Heart left ventricle (tissue), 16 donors: ENCODE results near the gene KDM3B. TPM values are rescaled to one million over a fixed set of nuclear protein-coding genes. Genes with fewer than 3 reads are reported as not detected.

Experiments used
- ATAC-seq, 4 donors: fragments of 200-7000 bp; cut with Tn5 transposase; one replicate each; pipeline ENCODE4 v1.9.1; 2020 to 2022; ENCODE audit warnings: moderate library complexity in 4 of 4, mild to moderate bottlenecking in 3 of 4, moderate number of reproducible peaks in 1 of 4
- DNase-seq, 5 donors: peaks; one replicate each; pipeline ENCODE4 v3.0.0-alpha.2; 2020
- H3K27ac ChIP-seq, 12 donors: fragments of 200-600 bp; sonication (generic) in 4 of 12; one replicate each; pipeline versions ENCODE4 v1.5.0 to v1.8.0; 2016 to 2022; ENCODE audit warnings: mild to moderate bottlenecking in 2 of 12
- H3K27me3 ChIP-seq, 9 donors: fragments of 200-600 bp; sonication (generic) in 2 of 9; one replicate each; pipeline versions ENCODE4 v1.5.1 to v1.8.0; 2016 to 2022; ENCODE audit warnings: mild to moderate bottlenecking in 3 of 9
- H3K36me3 ChIP-seq, 9 donors: fragments of 200-600 bp; sonication (generic) in 2 of 9; one replicate each; pipeline versions ENCODE4 v1.5.0 to v1.8.0; 2018 to 2022; ENCODE audit warnings: mild to moderate bottlenecking in 2 of 9
- H3K4me1 ChIP-seq, 12 donors: fragments of 200-600 bp; sonication (generic) in 4 of 12; one replicate each; pipeline versions ENCODE4 v1.5.0 to v1.8.0; 2016 to 2022; ENCODE audit warnings: mild to moderate bottlenecking in 3 of 12
- H3K4me3 ChIP-seq, 12 donors: fragments of 200-600 bp; sonication (generic) in 4 of 12; one replicate each; pipeline versions ENCODE4 v1.5.0 to v1.8.0; 2017 to 2022; ENCODE audit warnings: mild to moderate bottlenecking in 9 of 12, moderate library complexity in 4 of 12
- H3K9me3 ChIP-seq, 12 donors: fragments of 200-600 bp; sonication (generic) in 4 of 12; one replicate each; pipeline versions ENCODE4 v1.5.0 to v1.8.0; 2016 to 2022; ENCODE audit warnings: mild to moderate bottlenecking in 1 of 12
- POLR2A ChIP-seq, 2 donors: fragments of 450-650 bp; IDR thresholded peaks; one replicate each; pipeline ENCODE4 v1.6.1; 2017; ENCODE audit warnings: antibody characterized with exemption in 2 of 2, mild to moderate bottlenecking in 2 of 2, moderate library complexity in 2 of 2
- WGBS, 4 donors: extraction: QIAGEN DNeasy Blood & Tissue Kit in 2 of 4; methylation state at CpG; one replicate each; pipeline versions ENCODE4 v1.1.5 to v1.1.7; 2013 to 2018; 5-methylcytosine and 5-hydroxymethylcytosine counted together
- intact Hi-C, 10 donors: fragments of 100-400 bp; cut with DNase I; formaldehyde crosslinking; loops; one replicate each; pipeline versions ENCODE4 v1.11.1 to v1.14.2; 2022
- polyA plus RNA-seq, 2 donors: library from polyadenylated mRNA; stranded (reverse); fragments of 200-250 nt; gene quantifications; one replicate each; pipeline ENCODE4 v1.2.3, GENCODE V29; 2013
- total RNA-seq, 9 donors: library from RNA; depleted of rRNA in 2 of 9; stranded (reverse); fragments of >200 nt in 2 of 9; fragmentation: NEBNext Ultra II Directional in 3 of 9; extraction: Animal tissue kit (Norgen Biotek cat#: 25700) in 3 of 9; gene quantifications; one replicate each; pipeline versions ENCODE4 v1.1.0 to v1.2.4, GENCODE V29; 2016 to 2023
- TF ChIP-seq, protein P1 (sequence below), 12 donors: fragments of 200-600 bp; sonication (generic) in 4 of 12; IDR thresholded peaks; one replicate each; pipeline versions ENCODE4 v1.5.0 to v1.8.0; 2018 to 2022; ENCODE audit warnings: antibody characterized with exemption in 12 of 12, mild to moderate bottlenecking in 5 of 12
- donor health status: ischemic (EF 13 %, LVEDD 7.1; RV severe dilation, severe dysfunction).
- donor health status: healthy with polysubstance abuse.
- donor health status: DM: no; HTN: yes; CAD: no.
- donor health status: DM: no; HTN: no; CAD: no.
- donor health status: ischemic (EF 25% LVEDD 6.9; RV normal size, moderate dysfunction).
- donor health status: ischemic (EF 25% LVEDD 5.7; RV mildly dilated, moderate dysfunction).
- donor health status: healthy.
- donor health status: DM: yes; HTN: yes; CAD: no.
- donor health status: ischemic (EF 35%, LVEDD 5.7; RV mildly dilated, moderate dysfunction).
- donor health status: nonischemic (EF 11% LVEDD 7.7; RV severe dilation, severe dysfunction).
- donor health status: DM: yes; HTN: yes; CAD: no.
- donor health status: PGD.
- donor health status: ischemic (EF 29% LVEDD 5.4; RV normal size, mild dysfunction).
- donor health status: nonischemic (EF 23%, LVEDD 6.1; RV moderate dilation, normal function).

Gene KDM3B
- total and polyA plus RNA-seq, 11 donors, result 17.0 to 65.1 (median 44.8) TPM

DNA sequence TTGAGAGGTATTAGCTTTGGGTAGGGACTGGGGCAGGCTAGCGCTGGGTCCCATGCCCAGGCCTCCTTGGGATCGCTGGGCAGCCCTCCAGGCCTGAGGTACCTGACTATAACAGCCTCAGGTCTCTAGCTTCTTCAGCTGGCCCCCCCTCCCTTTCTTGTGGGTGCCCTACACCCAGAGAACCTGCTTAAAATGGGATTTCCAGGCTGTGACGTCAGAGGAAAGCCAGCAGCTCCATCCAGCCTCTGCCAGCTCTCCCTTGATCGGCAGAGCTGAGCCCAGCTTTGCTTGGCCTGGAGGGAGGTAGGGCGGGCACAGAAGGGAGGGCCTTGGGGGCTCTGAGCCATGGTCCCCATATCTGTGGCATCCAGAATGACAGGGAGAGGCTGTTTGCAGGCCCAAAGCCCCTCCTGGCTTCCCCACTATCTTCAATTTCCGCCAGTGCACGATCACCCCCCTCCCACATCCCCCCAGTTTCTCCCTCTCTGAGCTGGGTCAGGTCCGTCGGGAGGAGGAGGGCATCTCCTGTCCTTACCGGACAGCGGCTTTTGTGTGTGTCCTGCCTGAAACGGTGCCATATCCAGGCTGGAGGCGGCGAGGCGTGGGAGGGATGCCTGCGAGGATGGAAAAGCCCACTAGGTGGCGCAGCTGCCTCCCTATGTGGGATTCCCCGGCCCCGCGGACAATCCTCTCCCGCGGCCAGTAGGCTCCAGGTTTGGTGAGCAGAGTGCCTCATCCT, 97.2 kb downstream of the KDM3B start:
- Histone ChIP-seq H3K27me3 (no peaks in the 10 kb centered on the region), H3K4me3 (peak overlapping the region in 1 of 12 donors; percentile 16), H3K36me3 (no peaks in the 10 kb centered on the region), H3K4me1 (peaks cover 0 to 10% (median 7%) of the 10 kb centered on the region in 12 donors), H3K9me3 (no peaks in the 10 kb centered on the region), H3K27ac (no peak overlapping the region)
- TF ChIP-seq, protein P1, sequence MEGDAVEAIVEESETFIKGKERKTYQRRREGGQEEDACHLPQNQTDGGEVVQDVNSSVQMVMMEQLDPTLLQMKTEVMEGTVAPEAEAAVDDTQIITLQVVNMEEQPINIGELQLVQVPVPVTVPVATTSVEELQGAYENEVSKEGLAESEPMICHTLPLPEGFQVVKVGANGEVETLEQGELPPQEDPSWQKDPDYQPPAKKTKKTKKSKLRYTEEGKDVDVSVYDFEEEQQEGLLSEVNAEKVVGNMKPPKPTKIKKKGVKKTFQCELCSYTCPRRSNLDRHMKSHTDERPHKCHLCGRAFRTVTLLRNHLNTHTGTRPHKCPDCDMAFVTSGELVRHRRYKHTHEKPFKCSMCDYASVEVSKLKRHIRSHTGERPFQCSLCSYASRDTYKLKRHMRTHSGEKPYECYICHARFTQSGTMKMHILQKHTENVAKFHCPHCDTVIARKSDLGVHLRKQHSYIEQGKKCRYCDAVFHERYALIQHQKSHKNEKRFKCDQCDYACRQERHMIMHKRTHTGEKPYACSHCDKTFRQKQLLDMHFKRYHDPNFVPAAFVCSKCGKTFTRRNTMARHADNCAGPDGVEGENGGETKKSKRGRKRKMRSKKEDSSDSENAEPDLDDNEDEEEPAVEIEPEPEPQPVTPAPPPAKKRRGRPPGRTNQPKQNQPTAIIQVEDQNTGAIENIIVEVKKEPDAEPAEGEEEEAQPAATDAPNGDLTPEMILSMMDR (IDR thresholded peaks at IDR 0.05), result peak; percentile 93 to 97 (median 96)
- no peak for TF ChIP-seq POLR2A (IDR thresholded peaks at IDR 0.05)
- ATAC-seq, result peak; percentile 83 to 94 (median 92)
- intact Hi-C loops, result loop anchor here (1.0 to 5.0 kb wide), 5 partner anchors 53 to 98 kb away; no protein-coding TSS in a partner anchor
- DNase-seq, result peak; percentile 87 to 92 (median 89)
- WGBS, 4 donors, result 14 to 38% (median 15%) methylated on average over 8 to 22 of the region's 22 CpGs

DNA sequence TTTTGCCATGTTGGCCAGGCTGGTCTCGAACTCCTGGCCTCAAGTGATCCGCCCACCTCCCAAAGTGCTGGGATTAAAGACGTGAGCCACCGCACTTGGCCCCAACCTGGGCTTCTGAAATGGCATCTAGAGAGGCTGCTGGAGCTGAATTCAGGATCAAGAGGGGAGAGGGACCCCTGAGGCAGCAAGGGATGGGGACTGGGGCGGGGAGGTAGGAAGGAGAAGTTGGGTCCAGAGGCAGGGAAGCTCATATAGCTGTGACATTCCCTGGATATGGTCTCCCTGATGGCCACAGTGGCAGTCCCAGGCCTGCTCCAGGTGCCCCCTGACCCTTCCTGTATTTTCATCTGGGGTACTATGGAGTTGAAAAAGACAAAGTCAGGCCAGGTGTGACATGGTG, 98.5 kb downstream of the KDM3B start:
- no peak overlapping the region for H3K27ac ChIP-seq
- ATAC-seq (no peak), DNase-seq (no peak)
- no peaks in the 10 kb centered on the region for H3K9me3 ChIP-seq
- intact Hi-C loops, result loop anchor here in 8 of 10 donors (1.0 to 5.0 kb wide), 5 partner anchors 51 to 96 kb away; no protein-coding TSS in a partner anchor
- H3K36me3 ChIP-seq, result no peaks in the 10 kb centered on the region
- H3K4me3 ChIP-seq, result no peak overlapping the region
- H3K27me3 ChIP-seq, result no peaks in the 10 kb centered on the region
- no peak for TF ChIP-seq POLR2A (IDR thresholded peaks at IDR 0.05)
- TF ChIP-seq, protein P1 (IDR thresholded peaks at IDR 0.05), result no peak
- H3K4me1 ChIP-seq, result peaks cover 0 to 10% (median 7%) of the 10 kb centered on the region in 12 donors
- 93 to 97% (median 95%) methylated on average over 5 of the region's 5 CpGs for WGBS, 4 donors

DNA sequence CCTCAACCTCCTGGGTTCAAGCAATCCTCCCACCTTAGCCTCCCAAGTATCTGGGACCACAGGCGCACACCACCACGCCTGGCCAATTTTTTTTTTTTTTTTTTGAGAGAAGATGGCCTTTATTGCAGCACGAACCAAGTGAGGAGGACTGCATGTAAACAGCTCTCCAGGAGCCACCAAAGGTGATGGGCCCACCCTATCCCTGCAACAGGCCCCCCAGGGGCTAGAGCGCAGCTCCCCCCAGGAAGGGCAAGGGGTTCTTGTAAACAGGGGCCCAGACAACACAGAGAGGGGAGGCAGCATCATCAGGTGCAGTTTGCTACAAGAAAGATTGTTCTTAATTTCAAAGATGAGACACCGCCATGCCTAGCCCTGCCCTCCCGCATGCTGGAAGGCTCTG, 100.2 kb downstream of the KDM3B start:
- intact Hi-C loops, result loop anchor here in 2 of 10 donors (5.0 kb wide), 2 partner anchors 50 to 95 kb away; no protein-coding TSS in a partner anchor

GRCh38 chr5:138453590-138453989, 101.1 kb downstream of the KDM3B start:
- Histone ChIP-seq H3K4me1 (peaks cover 4 to 27% (median 21%) of the 10 kb centered on the region in 12 donors), H3K9me3 (no peaks in the 10 kb centered on the region), H3K27ac (no peak overlapping the region), H3K36me3 (no peaks in the 10 kb centered on the region), H3K27me3 (no peaks in the 10 kb centered on the region), H3K4me3 (no peak overlapping the region)
- intact Hi-C loops, result loop anchor here in 2 of 10 donors (5.0 kb wide), 2 partner anchors 49 to 94 kb away; no protein-coding TSS in a partner anchor
- no peak for ATAC-seq
- TF ChIP-seq POLR2A (IDR thresholded peaks at IDR 0.05), result no peak
- TF ChIP-seq, protein P1 (IDR thresholded peaks at IDR 0.05), result no peak
- no peak for DNase-seq
- 86 to 92% (median 90%) methylated on average over 13 of the region's 13 CpGs for WGBS, 4 donors

More for the DNA sequence above, 100.2 kb downstream of the KDM3B start:
- ATAC-seq (no peak), DNase-seq (no peak)
- H3K9me3 ChIP-seq, result no peaks in the 10 kb centered on the region
- no peaks in the 10 kb centered on the region for H3K36me3 ChIP-seq
- H3K4me3 ChIP-seq, result no peak overlapping the region
- no peak overlapping the region for H3K27ac ChIP-seq
- no peaks in the 10 kb centered on the region for H3K27me3 ChIP-seq
- TF ChIP-seq, protein P1 (IDR thresholded peaks at IDR 0.05), result no peak
- no peak for TF ChIP-seq POLR2A (IDR thresholded peaks at IDR 0.05)
- peaks cover 0 to 18% (median 12%) of the 10 kb centered on the region in 12 donors for H3K4me1 ChIP-seq
- 83 to 99% (median 94%) methylated on average over 6 of the region's 6 CpGs for WGBS, 4 donors
